ENCODE data around the gene IHH.

Gene IHH

DNA sequence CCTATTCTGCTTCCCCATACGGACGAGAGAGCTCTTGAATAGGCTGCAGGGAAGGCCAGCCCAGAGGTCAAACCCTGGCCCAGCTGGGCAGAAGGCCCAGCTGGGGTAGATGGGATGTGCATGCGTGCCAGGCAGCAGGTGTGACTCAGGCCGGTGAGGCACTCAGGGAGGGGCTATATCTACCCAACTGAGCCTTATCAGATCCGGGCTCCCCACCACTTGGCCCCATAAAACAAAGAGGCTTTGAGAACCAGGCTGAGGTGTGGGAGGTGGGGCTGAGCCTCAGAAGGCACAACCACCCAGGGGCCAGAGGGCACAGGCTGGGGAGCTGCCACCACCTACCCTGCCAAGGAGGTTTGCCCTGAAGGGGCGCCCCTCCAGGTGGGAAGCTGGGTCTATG, 11.4 kb downstream of the IHH start:
- Histone ChIP-seq H3K4me3 (ENCODE audit: low read length) (no peak overlapping the region), H3K27ac (ENCODE audit: low read depth, low read length) (no peak overlapping the region), H3K4me1 (ENCODE audit: control insufficient read depth, insufficient read depth, low read length) (no peaks in the 10 kb centered on the region), H3K27me3 (ENCODE audit: control insufficient read depth, insufficient read depth, low read length) (peaks cover 4% of the 10 kb centered on the region), H3K36me3 (ENCODE audit: control insufficient read depth, insufficient read depth, low read length) (no peaks in the 10 kb centered on the region), H3K9ac (ENCODE audit: low read length) (no peak overlapping the region)

- Histone ChIP-seq H3K27me3 (ENCODE audit: control insufficient read depth, insufficient read depth, low read length) (peaks cover 8% of the 10 kb centered on the region), H3K9ac (ENCODE audit: low read length) (no peak overlapping the region), H3K4me3 (ENCODE audit: low read length) (no peak overlapping the region), H3K4me1 (ENCODE audit: control insufficient read depth, insufficient read depth, low read length) (no peaks in the 10 kb centered on the region), H3K27ac (ENCODE audit: low read depth, low read length) (no peak overlapping the region), H3K36me3 (ENCODE audit: control insufficient read depth, insufficient read depth, low read length) (no peaks in the 10 kb centered on the region)
Measured at GRCh38 chr2:219045937-219046550, 14.7 kb downstream of the IHH start.

- Histone ChIP-seq H3K27me3 (ENCODE audit: control insufficient read depth, insufficient read depth, low read length) (peaks cover 8% of the 10 kb centered on the region), H3K4me3 (ENCODE audit: low read length) (no peak overlapping the region), H3K4me1 (ENCODE audit: control insufficient read depth, insufficient read depth, low read length) (no peaks in the 10 kb centered on the region), H3K9ac (ENCODE audit: low read length) (no peak overlapping the region), H3K27ac (ENCODE audit: low read depth, low read length) (no peak overlapping the region), H3K36me3 (ENCODE audit: control insufficient read depth, insufficient read depth, low read length) (no peaks in the 10 kb centered on the region)
Measured at GRCh38 chr2:219042750-219043149, 18.0 kb downstream of the IHH start.

DNA sequence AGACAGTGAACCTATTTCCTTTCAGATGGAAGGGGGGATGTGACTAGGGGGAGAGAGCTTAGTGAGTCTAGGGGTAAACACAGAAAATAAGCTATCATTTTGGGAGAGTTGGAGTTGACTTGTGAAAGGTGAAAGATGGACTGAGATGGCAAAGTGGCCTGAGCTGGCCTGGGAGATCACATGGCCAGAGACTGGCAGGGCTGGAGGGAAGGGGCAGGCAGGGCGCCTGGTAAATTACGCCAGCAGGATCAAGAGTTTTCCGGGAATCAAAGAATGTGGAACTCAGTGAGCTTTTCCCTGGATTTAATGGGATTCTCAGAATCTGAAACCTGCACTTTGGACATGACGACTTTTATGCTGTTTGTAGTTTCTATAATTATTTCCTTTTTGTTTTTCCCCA, 18.6 kb downstream of the IHH start:
- peaks cover 8% of the 10 kb centered on the region for H3K27me3 ChIP-seq (ENCODE audit: control insufficient read depth, insufficient read depth, low read length)
- H3K4me3 ChIP-seq (ENCODE audit: low read length) = no peak overlapping the region
- no peaks in the 10 kb centered on the region for H3K36me3 ChIP-seq (ENCODE audit: control insufficient read depth, insufficient read depth, low read length)
- no peak overlapping the region for H3K9ac ChIP-seq (ENCODE audit: low read length)
- no peak overlapping the region for H3K27ac ChIP-seq (ENCODE audit: low read depth, low read length)
- no peaks in the 10 kb centered on the region for H3K4me1 ChIP-seq (ENCODE audit: control insufficient read depth, insufficient read depth, low read length)

DNA sequence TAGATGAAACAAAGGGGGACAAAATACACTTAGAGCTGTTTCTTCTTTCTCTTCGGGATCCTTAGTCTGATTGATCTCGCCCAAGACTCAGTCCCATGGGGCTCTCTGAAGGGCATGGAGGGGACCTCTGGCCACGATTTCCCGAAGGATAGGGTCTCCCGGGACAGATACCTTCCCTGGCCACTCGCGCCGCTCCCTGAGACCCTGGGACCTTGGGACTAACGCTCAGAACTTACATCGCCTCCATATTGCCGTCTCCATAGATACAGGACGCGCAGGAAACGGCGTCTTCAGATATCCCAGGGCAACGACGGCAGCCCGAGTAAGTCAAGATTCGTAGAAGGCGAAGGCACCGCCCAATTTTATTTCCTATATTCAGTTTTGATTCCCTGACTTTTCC, 19.5 kb downstream of the IHH start, which contains the start of gene CFAP65:
Gene CFAP65 (minus strand): TSS at position 265 of the 400 bp plus-strand sequence. CDS start 2,468 bp downstream, outside the sequence.
- Histone ChIP-seq H3K4me1 (ENCODE audit: control insufficient read depth, insufficient read depth, low read length) (no peaks in the 10 kb centered on the region), H3K9ac (ENCODE audit: low read length) (no peak within 1 kb of the TSS), H3K27me3 (ENCODE audit: control insufficient read depth, insufficient read depth, low read length) (peaks cover 8% of the 10 kb centered on the region), H3K36me3 (ENCODE audit: control insufficient read depth, insufficient read depth, low read length) (no peaks in the 10 kb centered on the region), H3K27ac (ENCODE audit: low read depth, low read length) (no peak within 1 kb of the TSS), H3K4me3 (ENCODE audit: low read length) (no peak within 1 kb of the TSS)

GRCh38 chr2:219038600-219038999, 22.1 kb downstream of the IHH start:
- no peak overlapping the region for H3K27ac ChIP-seq (ENCODE audit: low read depth, low read length)
- H3K27me3 ChIP-seq (ENCODE audit: control insufficient read depth, insufficient read depth, low read length) = peaks cover 4% of the 10 kb centered on the region
- H3K9ac ChIP-seq (ENCODE audit: low read length) = no peak overlapping the region
- no peaks in the 10 kb centered on the region for H3K4me1 ChIP-seq (ENCODE audit: control insufficient read depth, insufficient read depth, low read length)
- no peak overlapping the region for H3K4me3 ChIP-seq (ENCODE audit: low read length)
- no peaks in the 10 kb centered on the region for H3K36me3 ChIP-seq (ENCODE audit: control insufficient read depth, insufficient read depth, low read length)

- H3K4me3 ChIP-seq (ENCODE audit: low read length) = no peak overlapping the region
- H3K36me3 ChIP-seq (ENCODE audit: control insufficient read depth, insufficient read depth, low read length) = no peaks in the 10 kb centered on the region
- H3K27ac ChIP-seq (ENCODE audit: low read depth, low read length) = no peak overlapping the region
- H3K4me1 ChIP-seq (ENCODE audit: control insufficient read depth, insufficient read depth, low read length) = no peaks in the 10 kb centered on the region
- no peak overlapping the region for H3K9ac ChIP-seq (ENCODE audit: low read length)
- H3K27me3 ChIP-seq (ENCODE audit: control insufficient read depth, insufficient read depth, low read length) = peaks cover 4% of the 10 kb centered on the region
Measured at GRCh38 chr2:219037783-219038499, 22.8 kb downstream of the IHH start.

DNA sequence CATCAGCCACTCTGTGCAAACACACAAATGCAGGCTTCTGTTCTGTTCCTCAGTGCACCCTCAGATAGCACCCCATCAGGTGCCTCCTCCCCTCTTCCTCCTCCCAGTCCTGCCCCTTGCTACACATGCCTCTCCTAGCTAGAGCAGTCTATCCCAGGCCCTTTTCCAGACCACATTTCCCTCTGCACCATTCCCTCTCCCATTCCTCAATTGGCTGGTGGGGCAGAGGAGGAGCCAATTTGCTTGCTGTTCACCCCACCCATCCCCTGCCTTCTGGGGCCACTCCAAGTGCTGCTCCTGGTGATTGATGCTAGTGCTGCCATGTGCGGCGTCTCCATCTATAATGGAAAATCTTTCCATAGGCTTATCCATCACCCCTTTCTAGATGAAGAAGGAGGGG, 24.8 kb downstream of the IHH start:
- Histone ChIP-seq H3K4me1 (ENCODE audit: control insufficient read depth, insufficient read depth, low read length) (no peaks in the 10 kb centered on the region), H3K4me3 (ENCODE audit: low read length) (no peak overlapping the region), H3K27ac (ENCODE audit: low read depth, low read length) (no peak overlapping the region), H3K27me3 (ENCODE audit: control insufficient read depth, insufficient read depth, low read length) (peaks cover 1% of the 10 kb centered on the region), H3K9ac (ENCODE audit: low read length) (no peak overlapping the region), H3K36me3 (ENCODE audit: control insufficient read depth, insufficient read depth, low read length) (no peaks in the 10 kb centered on the region)

DNA sequence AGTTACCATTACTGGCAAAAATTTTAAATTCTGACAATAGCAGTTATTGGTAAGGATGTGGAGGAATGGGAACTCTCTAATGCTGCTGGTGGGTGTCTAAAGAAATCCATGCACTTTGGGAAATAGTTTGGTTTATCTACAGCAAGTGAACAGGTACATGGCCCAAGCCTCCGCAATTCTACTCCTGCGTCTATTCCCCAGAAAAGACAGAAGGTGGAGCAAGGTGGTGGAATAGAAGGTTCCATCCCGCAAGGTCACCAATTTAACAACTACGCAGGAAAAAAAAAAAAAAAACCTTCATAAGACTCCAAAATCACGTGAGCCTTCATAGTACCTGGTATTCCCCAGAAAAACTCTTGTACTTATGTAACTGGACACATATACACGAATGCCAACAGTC, 25.9 kb downstream of the IHH start:
- no peaks in the 10 kb centered on the region for H3K4me1 ChIP-seq (ENCODE audit: control insufficient read depth, insufficient read depth, low read length)
- no peak overlapping the region for H3K27ac ChIP-seq (ENCODE audit: low read depth, low read length)
- H3K4me3 ChIP-seq (ENCODE audit: low read length) = no peak overlapping the region
- H3K27me3 ChIP-seq (ENCODE audit: control insufficient read depth, insufficient read depth, low read length) = peaks cover 9% of the 10 kb centered on the region
- H3K9ac ChIP-seq (ENCODE audit: low read length) = no peak overlapping the region
- H3K36me3 ChIP-seq (ENCODE audit: control insufficient read depth, insufficient read depth, low read length) = no peaks in the 10 kb centered on the region

- Histone ChIP-seq H3K9ac (ENCODE audit: low read length) (no peak overlapping the region), H3K4me1 (ENCODE audit: control insufficient read depth, insufficient read depth, low read length) (no peaks in the 10 kb centered on the region), H3K27me3 (ENCODE audit: control insufficient read depth, insufficient read depth, low read length) (peaks cover 9% of the 10 kb centered on the region), H3K36me3 (ENCODE audit: control insufficient read depth, insufficient read depth, low read length) (no peaks in the 10 kb centered on the region), H3K27ac (ENCODE audit: low read depth, low read length) (no peak overlapping the region), H3K4me3 (ENCODE audit: low read length) (no peak overlapping the region)
Measured at GRCh38 chr2:219032051-219032745, 28.5 kb downstream of the IHH start.

GRCh38 chr2:219031005-219031738, 29.5 kb downstream of the IHH start:
- Histone ChIP-seq H3K36me3 (ENCODE audit: control insufficient read depth, insufficient read depth, low read length) (no peaks in the 10 kb centered on the region), H3K4me3 (ENCODE audit: low read length) (no peak overlapping the region), H3K9ac (ENCODE audit: low read length) (no peak overlapping the region), H3K4me1 (ENCODE audit: control insufficient read depth, insufficient read depth, low read length) (no peaks in the 10 kb centered on the region), H3K27ac (ENCODE audit: low read depth, low read length) (no peak overlapping the region), H3K27me3 (ENCODE audit: control insufficient read depth, insufficient read depth, low read length) (peaks cover 9% of the 10 kb centered on the region)

GRCh38 chr2:219030177-219030940, 30.4 kb downstream of the IHH start:
- Histone ChIP-seq H3K36me3 (ENCODE audit: control insufficient read depth, insufficient read depth, low read length) (no peaks in the 10 kb centered on the region), H3K4me3 (ENCODE audit: low read length) (no peak overlapping the region), H3K27ac (ENCODE audit: low read depth, low read length) (no peak overlapping the region), H3K9ac (ENCODE audit: low read length) (no peak overlapping the region), H3K27me3 (ENCODE audit: control insufficient read depth, insufficient read depth, low read length) (peaks cover 9% of the 10 kb centered on the region), H3K4me1 (ENCODE audit: control insufficient read depth, insufficient read depth, low read length) (no peaks in the 10 kb centered on the region)

Measured in rectal smooth muscle tissue (tissue), 1 donor.